B cell (primary cell): Measurements from ENCODE around the gene ENG. TPM values are rescaled to one million over a fixed set of nuclear protein-coding genes. Genes with fewer than 3 reads are reported as not detected.

ENCODE experiments used
- ATAC-seq: fragments of 200-7000 bp; cut with Tn5 transposase; one replicate; pipeline ENCODE4 v1.10.0; 2021; ENCODE audit warnings: low read depth, mild to moderate bottlenecking, moderate number of reproducible peaks, moderate library complexity
- CTCF ChIA-PET: fragments of 350-600 bp; sonication (Branson Sonifier 250); formaldehyde crosslinking; loops from one replicate; lab custom pipeline; 2021; ENCODE audit warnings: antibody characterized with exemption, inconsistent platforms; lab: Charles Lee
- POLR2A ChIA-PET: fragments of 350-600 bp; sonication (Branson Sonifier 250); formaldehyde crosslinking; loops from one replicate; lab custom pipeline; 2021; ENCODE audit warnings: antibody characterized with exemption; lab: Charles Lee
- DNase-seq: peaks from one replicate; pipeline ENCODE4 v3.0.0; 2013
- H2AFZ ChIP-seq: 2 replicates; pipeline ENCODE4 v1.6.1; 2012; ENCODE audit warnings: mild to moderate bottlenecking, low read depth, low read length; ENCODE audit not compliant: insufficient read depth, poor library complexity, severe bottlenecking
- H3K27ac ChIP-seq, 2 donors: 1 replicate in 1 of 2; 2 replicates in 1 of 2; pipeline ENCODE4 v1.5.1; 2012 to 2013; ENCODE audit warnings: low read length in 2 of 2, mild to moderate bottlenecking in 2 of 2, moderate library complexity in 1 of 2
- H3K27me3 ChIP-seq, 4 experiments: fragments of 200-600 bp in 1 of 4; sonication (generic) in 1 of 4; replicated peaks in 1 of 4; 1 replicate in 2 of 4; 2 replicates in 2 of 4; pipeline versions ENCODE4 v1.6.1 to v1.7.0; 2013 to 2016; ENCODE audit warnings: low read length in 3 of 4, mild to moderate bottlenecking in 2 of 4, mixed read lengths in 1 of 4, moderate library complexity in 1 of 4; ENCODE audit not compliant: insufficient read depth in 4 of 4, control insufficient read depth in 3 of 4; ENCODE audit errors: control extremely low read depth in 1 of 4
- H3K36me3 ChIP-seq, 2 experiments: replicated peaks in 1 of 2; 1 replicate in 1 of 2; 2 replicates in 1 of 2; pipeline versions ENCODE4 v1.6.1 to v1.7.1; 2013; ENCODE audit warnings: low read length in 1 of 2; ENCODE audit not compliant: insufficient read depth in 2 of 2, control insufficient read depth in 1 of 2; ENCODE audit errors: control extremely low read depth in 1 of 2, extremely low read depth in 1 of 2
- H3K4me1 ChIP-seq, 2 donors: fragments of 200-600 bp in 1 of 2; sonication (generic) in 1 of 2; 1 replicate in 1 of 2; 2 replicates in 1 of 2; pipeline versions ENCODE4 v1.5.1 to v1.6.1; 2013 to 2017; ENCODE audit warnings: low read length in 2 of 2; ENCODE audit not compliant: control insufficient read depth in 2 of 2, insufficient read depth in 2 of 2
- H3K4me2 ChIP-seq: replicated peaks from 2 replicates; pipeline ENCODE3; 2012; ENCODE audit warnings: mild to moderate bottlenecking, low read depth, low read length; ENCODE audit not compliant: poor library complexity, severe bottlenecking
- H3K4me3 ChIP-seq, 5 experiments: fragments of 200-600 bp in 1 of 5; sonication (generic) in 1 of 5; 1 replicate in 3 of 5; 2 replicates in 2 of 5; pipeline versions ENCODE4 v1.5.1 to v1.7.0; 2011 to 2016; ENCODE audit warnings: low read length in 4 of 5, mild to moderate bottlenecking in 4 of 5, low read depth in 2 of 5, control low read depth in 1 of 5, moderate library complexity in 1 of 5; ENCODE audit not compliant: insufficient read depth in 1 of 5; ENCODE audit errors: control extremely low read depth in 1 of 5, extremely low read depth in 1 of 5
- H3K79me2 ChIP-seq: fragments of 200-600 bp; sonication (generic); one replicate; pipeline ENCODE4 v1.6.0; 2016; ENCODE audit warnings: low read length; ENCODE audit not compliant: control insufficient read depth, insufficient read depth
- H3K9ac ChIP-seq: fragments of 200-600 bp; sonication (generic); 2 replicates; pipeline ENCODE4 v1.6.1; 2017; ENCODE audit warnings: mild to moderate bottlenecking, low read length, moderate library complexity
- H3K9me3 ChIP-seq, 3 donors: one replicate each; pipeline versions ENCODE4 v1.6.1 to v1.7.1; 2013; ENCODE audit warnings: low read length in 2 of 3; ENCODE audit not compliant: control insufficient read depth in 2 of 3, insufficient read depth in 1 of 3; ENCODE audit errors: control extremely low read depth in 1 of 3
- H4K20me1 ChIP-seq: 2 replicates; pipeline ENCODE4 v1.6.0; 2012; ENCODE audit warnings: mild to moderate bottlenecking, low read length; ENCODE audit not compliant: insufficient read depth, control insufficient read depth, poor library complexity, severe bottlenecking
- H3K27ac Mint-ChIP-seq: one replicate; pipeline ENCODE4 v1.8.0; 2021; ENCODE audit warnings: mixed read lengths
- H3K27me3 Mint-ChIP-seq: one replicate; pipeline ENCODE4 v1.8.0; 2021; ENCODE audit warnings: mixed read lengths
- H3K4me1 Mint-ChIP-seq: one replicate; pipeline ENCODE4 v1.8.0; 2021; ENCODE audit warnings: mixed read lengths
- H3K4me3 Mint-ChIP-seq: one replicate; pipeline ENCODE4 v1.8.0; 2021; ENCODE audit warnings: mixed read lengths
- H3K9me3 Mint-ChIP-seq: one replicate; pipeline ENCODE4 v1.8.0; 2022; ENCODE audit warnings: mixed read lengths; ENCODE audit not compliant: insufficient read depth
- CTCF ChIP-seq: fragments of 200-600 bp; IDR thresholded peaks from one replicate; pipeline ENCODE4 v1.8.0; 2022; ENCODE audit warnings: antibody characterized with exemption, mild to moderate bottlenecking
- EZH2 ChIP-seq: IDR thresholded peaks from 2 replicates; pipeline ENCODE4 v1.6.1; 2012; ENCODE audit warnings: borderline replicate concordance, low read depth, mild to moderate bottlenecking, moderate library complexity, low read length; ENCODE audit not compliant: insufficient read depth, poor library complexity, severe bottlenecking
- WGBS: methylation state at CpG from one replicate; pipeline ENCODE4 v1.1.5; 2013; ENCODE audit warnings: missing lambda C conversion rate; ENCODE audit not compliant: insufficient coverage; 5-methylcytosine and 5-hydroxymethylcytosine counted together
- intact Hi-C: fragments of 100-400 bp; cut with micrococcal nuclease; formaldehyde crosslinking; loops from one replicate; pipeline ENCODE4 v1.10.0; 2022
- polyA plus RNA-seq: library from polyadenylated mRNA; depleted of rRNA; stranded (reverse); fragments of >200 nt; gene quantifications from 2 replicates; pipeline ENCODE4 v1.2.3, GENCODE V29; 2012
- total RNA-seq, 2 donors: library from RNA; stranded (reverse); fragments of 120-200 nt in 1 of 2; gene quantifications; 1 replicate in 1 of 2; 2 replicates in 1 of 2; pipeline versions ENCODE4 v1.2.3 to v1.2.4, GENCODE V29; 2013 to 2022

The ENG gene
- total and polyA plus RNA-seq, 2 donors (not counting 1 experiment from before 2014, with no cell fraction given): 5.4 to 12.6 TPM

- H3K9me3 ChIP-seq: no peaks in the 10 kb centered on the region
- H3K4me2 ChIP-seq: no peak overlapping the region
- ChIA-PET CTCF (interaction anchor here (1.6 kb wide), 1 partner anchor 12 kb away, joined by 3 read pairs; no protein-coding TSS in a partner anchor), POLR2A (no interaction called here)
- no peak for DNase-seq
- H3K9ac ChIP-seq: no peak overlapping the region
- H3K4me1 Mint-ChIP-seq: peaks cover 27% of the 10 kb centered on the region
- TF ChIP-seq CTCF: peak; percentile 34
- TF ChIP-seq EZH2: no peak
- H3K4me3 ChIP-seq: no peak overlapping the region
- 91% methylated on average over 4 of the region's 8 CpGs for WGBS
- no peak overlapping the region for H2AFZ ChIP-seq
- peaks cover 8% of the 10 kb centered on the region for H4K20me1 ChIP-seq
- H3K36me3 ChIP-seq: peaks cover 0 to 44% of the 10 kb centered on the region in 2 experiments
- no peak overlapping the region for H3K4me3 Mint-ChIP-seq
- no peaks in the 10 kb centered on the region for H3K27me3 ChIP-seq
- H3K27ac ChIP-seq: no peak overlapping the region
- no peak for ATAC-seq
- intact Hi-C loops: no loop called here
- H3K4me1 ChIP-seq: peaks cover 17 to 24% of the 10 kb centered on the region in 2 donors
- no peaks in the 10 kb centered on the region for H3K9me3 Mint-ChIP-seq
- peak overlapping the region; percentile 10 for H3K27ac Mint-ChIP-seq
- peaks cover 48% of the 10 kb centered on the region for H3K79me2 ChIP-seq
- H3K27me3 Mint-ChIP-seq: no peaks in the 10 kb centered on the region
Measured at GRCh38 chr9:127805620-127806019, 48.8 kb downstream of the ENG start.

- Mint-ChIP-seq H3K4me1 (peaks cover 27% of the 10 kb centered on the region), H3K27me3 (no peaks in the 10 kb centered on the region), H3K4me3 (peak overlapping the region; percentile 91), H3K27ac (peak overlapping the region; percentile 92), H3K9me3 (no peaks in the 10 kb centered on the region)
- intact Hi-C loops: loop anchor here (2.0 kb wide), 2 partner anchors 61 to 407 kb away; partner anchors contain the start of gene SLC2A8
- no peak for ATAC-seq
- H3K4me1 ChIP-seq: peaks cover 17 to 24% of the 10 kb centered on the region in 2 donors
- CTCF ChIA-PET: interaction anchor here (0.5 to 2.5 kb wide), 6 partner anchors 61 to 143 kb away, joined by 3 to 16 read pairs (median 4); no protein-coding TSS in a partner anchor
- no peak for TF ChIP-seq EZH2
- TF ChIP-seq CTCF: no peak
- peak overlapping the region; percentile 65 to 90 for H3K27ac ChIP-seq
- peak; percentile 47 for DNase-seq
- POLR2A ChIA-PET: no interaction called here
- H2AFZ ChIP-seq: peak overlapping the region; percentile 91
- H3K27me3 ChIP-seq: no peaks in the 10 kb centered on the region
- H4K20me1 ChIP-seq: peaks cover 8% of the 10 kb centered on the region
- no peaks in the 10 kb centered on the region for H3K9me3 ChIP-seq
- peak overlapping the region; percentile 65 to 96 (median 88) for H3K4me3 ChIP-seq
- peak overlapping the region; percentile 98 for H3K9ac ChIP-seq
- 50% methylated on average over 12 of the region's 18 CpGs for WGBS
- peak overlapping the region; percentile 98 for H3K4me2 ChIP-seq
- H3K36me3 ChIP-seq: peaks cover 0 to 29% of the 10 kb centered on the region in 2 experiments
- H3K79me2 ChIP-seq: peaks cover 50% of the 10 kb centered on the region
Measured at GRCh38 chr9:127803507-127804352, 50.7 kb downstream of the ENG start.
